Fibroblast of lung (primary cell): ENCODE measurements around the gene SCN8A. TPM values are rescaled to one million over a fixed set of nuclear protein-coding genes. Genes with fewer than 3 reads are reported as not detected.

Source experiments
- DNase-seq, 2 donors: peaks; one replicate each; pipeline versions ENCODE4 v3.0.0 to v3.0.0-alpha.2; 2010; ENCODE audit warnings: low read depth in 2 of 2
- H2AFZ ChIP-seq: 2 replicates; pipeline ENCODE4 v1.5.1; 2012; ENCODE audit warnings: low read length, control low read depth, inconsistent platforms
- H3K27ac ChIP-seq: 2 replicates; pipeline ENCODE4 v1.5.1; 2011; ENCODE audit warnings: low read length, control low read depth; ENCODE audit not compliant: insufficient read depth
- H3K27me3 ChIP-seq: 2 replicates; pipeline ENCODE4 v1.5.1; 2011; ENCODE audit warnings: mild to moderate bottlenecking, low read length; ENCODE audit not compliant: control insufficient read depth, insufficient read depth
- H3K36me3 ChIP-seq: 2 replicates; pipeline ENCODE4 v1.5.1; 2011; ENCODE audit warnings: low read length; ENCODE audit not compliant: control insufficient read depth, insufficient read depth
- H3K4me1 ChIP-seq: 2 replicates; pipeline ENCODE4 v1.5.1; 2011; ENCODE audit warnings: low read length; ENCODE audit not compliant: control insufficient read depth, insufficient read depth; ENCODE audit errors: extremely low read depth
- H3K4me2 ChIP-seq: 2 replicates; pipeline ENCODE4 v1.5.1; 2011; ENCODE audit warnings: low read length, control low read depth; ENCODE audit not compliant: insufficient read depth; ENCODE audit errors: extremely low read depth
- H3K4me3 ChIP-seq, 4 experiments: fragments of 200-600 bp in 1 of 4; sonication (generic) in 1 of 4; replicated peaks in 1 of 4; 2 replicates each; pipeline ENCODE4 v1.5.1; 2011 to 2016; ENCODE audit warnings: low read length in 4 of 4, low read depth in 3 of 4, mild to moderate bottlenecking in 3 of 4, control low read depth in 2 of 4, inconsistent platforms in 1 of 4, mixed read lengths in 1 of 4; ENCODE audit not compliant: insufficient read depth in 1 of 4; ENCODE audit errors: control extremely low read depth in 1 of 4
- H3K79me2 ChIP-seq: 2 replicates; pipeline ENCODE4 v1.5.1; 2012; ENCODE audit warnings: mild to moderate bottlenecking, low read length, inconsistent platforms; ENCODE audit not compliant: control insufficient read depth, insufficient read depth
- H3K9ac ChIP-seq: 2 replicates; pipeline ENCODE4 v1.5.1; 2011; ENCODE audit warnings: mild to moderate bottlenecking, low read length, control low read depth; ENCODE audit not compliant: insufficient read depth
- H3K9me3 ChIP-seq: 2 replicates; pipeline ENCODE4 v1.5.1; 2012; ENCODE audit warnings: low read depth, low read length; ENCODE audit not compliant: control insufficient read depth, insufficient read depth
- H4K20me1 ChIP-seq: 2 replicates; pipeline ENCODE4 v1.5.1; 2011; ENCODE audit warnings: low read length; ENCODE audit not compliant: control insufficient read depth, insufficient read depth; ENCODE audit errors: extremely low read depth
- EZH2 ChIP-seq: IDR thresholded peaks from 2 replicates; pipeline ENCODE4 v1.5.1; 2012; ENCODE audit warnings: low read length, control low read depth, mild to moderate bottlenecking; ENCODE audit errors: missing control alignments
- polyA plus RNA-seq, 2 donors: library from polyadenylated mRNA; depleted of rRNA in 1 of 2; stranded (reverse) in 1 of 2; unstranded in 1 of 2; fragments of >200 nt; gene quantifications; 2 replicates each; pipeline ENCODE4 v1.2.1, GENCODE V29; 2011 to 2012; ENCODE audit warnings: missing spikeins in 1 of 2
- total RNA-seq: library from RNA; depleted of rRNA; stranded (reverse); fragments of >200 nt; gene quantifications from 2 replicates; pipeline ENCODE4 v1.2.1, GENCODE V29; 2014
- TF ChIP-seq, protein P1 (sequence below), 2 donors: IDR thresholded peaks in 1 of 2; conservative IDR thresholded peaks in 1 of 2; 1 replicate in 1 of 2; 2 replicates in 1 of 2; pipeline ENCODE4 v1.5.1; 2011 to 2012; ENCODE audit warnings: low read length in 2 of 2, control low read depth in 1 of 2, inconsistent platforms in 1 of 2, low read depth in 1 of 2, mild to moderate bottlenecking in 1 of 2

SCN8A gene
- total and polyA plus RNA-seq, 2 donors (not counting 1 experiment from before 2014, with no cell fraction given), result 12.8 to 27.2 TPM

DNA sequence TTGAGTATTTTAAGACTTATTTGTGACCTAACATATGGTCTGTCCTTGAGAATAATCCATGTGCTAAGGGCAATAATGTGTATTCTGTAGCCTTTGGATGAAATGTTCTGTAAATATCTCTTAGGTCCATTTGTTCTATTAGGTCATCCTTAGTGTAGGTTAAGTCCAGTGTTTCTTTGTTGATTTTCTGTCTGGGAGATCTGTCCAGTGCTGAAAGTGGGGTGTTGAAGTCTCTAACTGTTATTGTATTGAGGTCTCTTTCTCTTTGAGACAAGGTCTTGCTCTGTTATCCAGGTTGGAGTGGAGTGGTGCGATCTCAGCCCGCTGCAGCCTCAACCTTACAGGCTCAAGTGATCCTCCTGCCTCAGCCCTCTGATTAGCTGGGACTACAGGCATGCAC, 149.5 kb downstream of the SCN8A start:
- Histone ChIP-seq H3K9ac (no peak overlapping the region), H3K27me3 (no peaks in the 10 kb centered on the region), H3K4me2 (no peak overlapping the region), H3K4me1 (no peaks in the 10 kb centered on the region), H3K36me3 (no peaks in the 10 kb centered on the region), H3K27ac (no peak overlapping the region), H4K20me1 (no peaks in the 10 kb centered on the region), H3K79me2 (no peaks in the 10 kb centered on the region), H3K4me3 (no peak overlapping the region), H2AFZ (no peak overlapping the region), H3K9me3 (no peaks in the 10 kb centered on the region)
- TF ChIP-seq EZH2, result no peak
- TF ChIP-seq, protein P1, sequence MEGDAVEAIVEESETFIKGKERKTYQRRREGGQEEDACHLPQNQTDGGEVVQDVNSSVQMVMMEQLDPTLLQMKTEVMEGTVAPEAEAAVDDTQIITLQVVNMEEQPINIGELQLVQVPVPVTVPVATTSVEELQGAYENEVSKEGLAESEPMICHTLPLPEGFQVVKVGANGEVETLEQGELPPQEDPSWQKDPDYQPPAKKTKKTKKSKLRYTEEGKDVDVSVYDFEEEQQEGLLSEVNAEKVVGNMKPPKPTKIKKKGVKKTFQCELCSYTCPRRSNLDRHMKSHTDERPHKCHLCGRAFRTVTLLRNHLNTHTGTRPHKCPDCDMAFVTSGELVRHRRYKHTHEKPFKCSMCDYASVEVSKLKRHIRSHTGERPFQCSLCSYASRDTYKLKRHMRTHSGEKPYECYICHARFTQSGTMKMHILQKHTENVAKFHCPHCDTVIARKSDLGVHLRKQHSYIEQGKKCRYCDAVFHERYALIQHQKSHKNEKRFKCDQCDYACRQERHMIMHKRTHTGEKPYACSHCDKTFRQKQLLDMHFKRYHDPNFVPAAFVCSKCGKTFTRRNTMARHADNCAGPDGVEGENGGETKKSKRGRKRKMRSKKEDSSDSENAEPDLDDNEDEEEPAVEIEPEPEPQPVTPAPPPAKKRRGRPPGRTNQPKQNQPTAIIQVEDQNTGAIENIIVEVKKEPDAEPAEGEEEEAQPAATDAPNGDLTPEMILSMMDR (conservative IDR thresholded peaks at IDR 0.05 in 1 of 2, IDR thresholded peaks at IDR 0.05 in 1 of 2; ENCODE audit: low read depth in 1 of 2, low read length in 2 of 2), result no peak
- no peak for DNase-seq

DNA sequence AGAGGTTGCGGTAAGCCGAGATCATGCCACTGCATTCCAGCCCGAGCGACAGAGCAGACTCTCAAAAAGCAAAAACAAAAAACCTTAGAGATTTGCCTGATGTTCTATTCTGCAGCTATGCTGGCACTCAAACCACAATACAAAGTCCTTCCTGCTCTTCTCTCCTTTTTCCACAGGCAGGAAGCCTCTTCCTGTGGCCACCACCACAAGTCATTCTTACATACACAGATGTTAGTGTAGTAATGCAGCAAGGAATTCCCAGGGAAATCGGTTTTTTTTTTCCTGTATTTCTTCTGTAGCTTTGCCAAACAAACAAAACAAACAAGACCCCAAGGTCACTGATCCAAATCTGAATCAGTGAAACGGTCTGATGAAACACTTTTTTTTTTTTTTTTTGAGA, 153.2 kb downstream of the SCN8A start:
- TF ChIP-seq, protein P1 (conservative IDR thresholded peaks at IDR 0.05 in 1 of 2, IDR thresholded peaks at IDR 0.05 in 1 of 2; ENCODE audit: low read depth in 1 of 2, low read length in 2 of 2), result no peak
- no peak for TF ChIP-seq EZH2
- no peaks in the 10 kb centered on the region for H4K20me1 ChIP-seq
- H3K79me2 ChIP-seq, result no peaks in the 10 kb centered on the region
- no peak overlapping the region for H3K4me2 ChIP-seq
- no peaks in the 10 kb centered on the region for H3K9me3 ChIP-seq
- peak in 1 of 2 donors; percentile 65 for DNase-seq
- H3K4me1 ChIP-seq, result no peaks in the 10 kb centered on the region
- H3K4me3 ChIP-seq, result no peak overlapping the region
- no peak overlapping the region for H2AFZ ChIP-seq
- no peak overlapping the region for H3K27ac ChIP-seq
- H3K9ac ChIP-seq, result no peak overlapping the region
- H3K27me3 ChIP-seq, result no peaks in the 10 kb centered on the region
- H3K36me3 ChIP-seq, result no peaks in the 10 kb centered on the region

DNA sequence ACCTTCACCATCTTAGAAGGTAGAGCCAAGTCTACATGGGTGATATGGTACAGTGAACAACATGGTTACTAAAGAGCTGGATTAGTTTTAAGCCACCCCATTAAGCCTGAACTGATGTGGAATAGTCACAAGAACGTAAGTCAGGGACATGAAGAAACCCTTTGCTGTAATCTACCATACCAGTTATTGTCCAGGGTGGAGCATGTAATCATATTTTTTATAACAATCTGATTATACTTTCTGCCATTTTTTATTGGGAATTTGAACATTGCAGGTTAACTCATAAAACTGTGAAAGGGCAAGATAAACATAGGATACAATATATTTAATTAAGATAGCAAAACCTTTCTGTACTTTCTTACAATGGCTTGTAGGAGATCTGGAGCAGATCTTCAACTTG, 153.9 kb downstream of the SCN8A start:
- no peak overlapping the region for H3K4me3 ChIP-seq
- no peaks in the 10 kb centered on the region for H3K27me3 ChIP-seq
- no peak for DNase-seq
- no peaks in the 10 kb centered on the region for H3K79me2 ChIP-seq
- no peaks in the 10 kb centered on the region for H4K20me1 ChIP-seq
- H3K27ac ChIP-seq, result no peak overlapping the region
- no peaks in the 10 kb centered on the region for H3K36me3 ChIP-seq
- no peak overlapping the region for H2AFZ ChIP-seq
- no peak overlapping the region for H3K9ac ChIP-seq
- no peak overlapping the region for H3K4me2 ChIP-seq
- H3K4me1 ChIP-seq, result no peaks in the 10 kb centered on the region
- H3K9me3 ChIP-seq, result no peaks in the 10 kb centered on the region
- TF ChIP-seq, protein P1 (conservative IDR thresholded peaks at IDR 0.05 in 1 of 2, IDR thresholded peaks at IDR 0.05 in 1 of 2; ENCODE audit: low read depth in 1 of 2, low read length in 2 of 2), result no peak
- no peak for TF ChIP-seq EZH2
